Stimulated activated CD8-positive, alpha-beta memory T cell treated with anti-CD3 and anti-CD28 coated beads, Interleukin-2, amount 100 ng/mL, for 1 hour (primary cell): Measurements from ENCODE around the gene CD52.
"Not testable (repeated sequence)": the region's sequence is repeated elsewhere in the genome, so short reads cannot be mapped to it uniquely, and the experiment has no call there.

Experiments
- DNase-seq, 2 donors: peaks; one replicate each; pipeline ENCODE4 v3.0.0-alpha.2; 2020; ENCODE audit warnings: low read depth in 2 of 2

Gene CD52

GRCh38 chr1:26284597-26285347, 33.0 kb upstream of the CD52 start:
- DNase-seq: peak; percentile 82 to 95

DNA sequence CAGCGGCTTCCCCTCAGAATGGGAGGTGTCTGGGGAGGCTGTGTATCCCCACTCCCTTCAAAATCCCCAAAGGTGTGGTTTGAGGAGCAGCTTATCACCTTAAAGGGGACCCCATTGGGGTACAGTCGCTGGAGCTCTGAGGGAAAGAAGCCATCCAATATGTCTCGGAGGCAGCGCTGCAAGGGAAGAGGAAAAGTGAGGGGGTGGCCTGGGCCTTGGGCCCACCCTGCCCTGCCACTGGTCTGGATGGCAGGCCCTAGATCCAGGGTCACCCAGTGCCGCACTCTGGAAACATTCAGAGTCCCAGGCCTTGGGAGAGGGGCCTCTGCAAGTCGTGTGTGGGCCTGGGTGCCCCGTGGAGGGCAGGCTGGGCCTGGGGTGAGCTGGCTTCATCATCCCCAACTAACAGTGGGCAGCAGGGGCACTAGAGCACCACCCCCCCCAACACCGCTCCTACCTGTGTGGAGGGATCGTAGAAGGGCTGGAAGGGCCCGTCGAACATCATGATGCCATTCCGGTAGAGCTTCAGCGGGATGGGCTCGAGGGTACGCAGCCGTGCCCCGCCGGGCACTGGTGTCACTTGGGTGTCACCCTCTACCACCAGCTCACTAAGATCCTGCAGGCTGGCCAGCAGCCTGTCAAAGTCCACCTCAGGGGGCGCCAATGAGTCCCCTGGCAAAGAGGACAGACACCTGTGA, 32.2 kb upstream of the CD52 start:
- no peak for DNase-seq

DNA sequence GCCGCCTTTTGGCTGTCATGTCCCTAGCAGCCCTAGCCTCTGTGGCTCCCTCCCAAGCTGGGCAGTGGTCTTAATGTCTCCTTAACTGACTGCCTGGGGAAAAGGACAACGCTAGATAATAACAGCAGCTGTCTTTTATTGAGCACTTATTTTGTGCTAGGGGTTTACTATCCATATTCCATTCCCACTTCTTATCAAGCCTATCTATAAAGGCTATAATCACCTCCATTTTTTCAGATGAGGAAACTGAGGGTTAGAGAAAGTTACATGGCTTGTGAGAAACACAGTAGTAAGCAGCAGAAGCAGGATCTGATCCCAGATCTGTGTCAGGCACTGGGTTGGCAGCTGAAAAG, 31.7 kb upstream of the CD52 start:
- no peak for DNase-seq

GRCh38 chr1:26287033-26287711, 30.6 kb upstream of the CD52 start:
- DNase-seq: no peak

GRCh38 chr1:26287811-26288210, 29.9 kb upstream of the CD52 start:
- DNase-seq: no peak

GRCh38 chr1:26288311-26288941, 29.3 kb upstream of the CD52 start:
- no peak for DNase-seq

DNA sequence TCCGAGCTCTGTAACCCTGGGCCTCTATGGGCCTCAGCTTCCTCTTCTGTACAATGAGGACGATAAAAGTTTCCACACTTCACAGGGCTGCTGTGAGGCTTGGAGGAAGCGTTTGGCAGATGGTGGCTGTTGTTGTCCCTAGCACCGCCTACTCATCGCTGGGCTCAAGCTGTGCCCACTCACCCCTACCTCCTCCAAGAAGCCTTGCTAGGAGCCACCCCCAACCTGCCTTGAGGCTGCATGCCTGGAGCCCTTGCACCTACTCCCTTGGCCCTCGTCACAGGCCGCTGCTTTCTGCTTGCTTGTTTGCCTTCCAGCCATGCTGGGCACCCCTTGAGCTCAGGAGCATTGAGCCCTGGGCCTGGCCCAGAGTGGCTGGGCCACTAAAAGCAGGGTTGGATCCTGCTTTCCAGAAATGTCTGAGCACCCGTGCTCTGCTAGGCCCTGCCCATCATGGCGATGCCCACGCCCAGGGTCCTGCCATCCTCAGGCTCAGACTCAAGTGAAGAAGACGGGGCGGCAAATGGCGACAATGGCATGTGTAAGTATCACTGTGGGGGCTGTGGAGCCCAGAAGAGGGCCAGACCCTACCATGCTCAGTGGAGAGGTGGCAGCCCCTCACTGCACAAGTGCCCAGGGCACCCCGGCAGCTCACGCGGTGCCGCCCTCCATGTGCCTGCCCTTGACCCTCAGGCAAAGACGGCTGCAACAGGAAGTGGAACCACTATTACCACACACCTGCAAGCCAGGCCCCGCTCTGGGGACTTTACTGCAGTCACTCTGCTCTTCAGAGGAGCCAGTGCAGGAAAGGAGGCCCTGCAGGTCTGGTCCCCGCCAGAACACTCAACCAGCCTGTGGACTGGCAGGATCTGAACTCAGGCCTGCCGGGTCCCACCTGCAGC, 28.3 kb upstream of the CD52 start:
- no peak for DNase-seq

- no peak for DNase-seq
These were observed 27.5 kb upstream of the CD52 start for GRCh38 chr1:26290122-26290881.

GRCh38 chr1:26290882-26291261, 26.9 kb upstream of the CD52 start:
- DNase-seq: no peak

DNA sequence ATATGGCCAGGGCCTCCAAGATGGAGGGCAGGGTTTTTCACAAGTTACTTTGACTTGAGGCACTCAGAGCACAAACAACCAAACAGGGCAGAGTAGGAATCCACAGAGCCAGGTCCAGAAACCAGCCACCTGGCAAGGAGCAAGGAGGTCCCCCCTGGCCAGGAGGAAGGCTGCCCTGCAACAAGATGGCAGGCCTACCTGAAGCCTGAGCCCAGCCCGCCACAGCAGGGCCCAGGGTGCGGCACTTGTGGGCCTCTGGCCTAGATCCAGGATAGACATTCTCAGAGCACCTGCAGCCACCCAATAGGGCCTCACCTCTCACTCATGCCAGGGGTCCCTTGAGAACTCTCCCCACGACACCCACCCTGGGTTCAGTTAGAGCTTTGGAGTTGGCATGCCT, 26.3 kb upstream of the CD52 start:
- DNase-seq: no peak

- DNase-seq: no peak
These were observed 25.8 kb upstream of the CD52 start for GRCh38 chr1:26291939-26292338.

DNA sequence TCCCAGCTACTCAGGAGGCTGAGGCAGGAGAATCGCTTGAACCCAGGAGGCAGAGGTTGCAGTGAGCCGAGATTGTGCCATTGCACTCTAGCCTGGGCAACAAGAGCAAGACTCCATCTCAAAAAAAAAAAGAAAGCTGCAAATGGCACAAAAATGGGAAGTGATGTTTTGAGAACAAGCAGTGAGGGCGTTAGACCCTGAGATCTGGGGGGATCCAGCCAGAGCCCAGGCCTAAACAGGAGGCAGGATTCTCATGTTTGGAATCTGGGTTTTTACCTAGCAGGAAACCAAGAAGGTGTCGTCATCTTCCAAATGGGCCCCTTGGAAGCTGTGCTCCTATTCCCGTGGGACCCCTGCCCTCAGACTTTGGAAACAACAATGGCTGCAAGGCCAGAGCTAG, 25.0 kb upstream of the CD52 start:
- not testable (repeated sequence) for DNase-seq

- DNase-seq: no peak
These were observed 23.8 kb upstream of the CD52 start for GRCh38 chr1:26293911-26294463.

- DNase-seq: no peak
These were observed 22.3 kb upstream of the CD52 start for GRCh38 chr1:26295194-26296138.

DNA sequence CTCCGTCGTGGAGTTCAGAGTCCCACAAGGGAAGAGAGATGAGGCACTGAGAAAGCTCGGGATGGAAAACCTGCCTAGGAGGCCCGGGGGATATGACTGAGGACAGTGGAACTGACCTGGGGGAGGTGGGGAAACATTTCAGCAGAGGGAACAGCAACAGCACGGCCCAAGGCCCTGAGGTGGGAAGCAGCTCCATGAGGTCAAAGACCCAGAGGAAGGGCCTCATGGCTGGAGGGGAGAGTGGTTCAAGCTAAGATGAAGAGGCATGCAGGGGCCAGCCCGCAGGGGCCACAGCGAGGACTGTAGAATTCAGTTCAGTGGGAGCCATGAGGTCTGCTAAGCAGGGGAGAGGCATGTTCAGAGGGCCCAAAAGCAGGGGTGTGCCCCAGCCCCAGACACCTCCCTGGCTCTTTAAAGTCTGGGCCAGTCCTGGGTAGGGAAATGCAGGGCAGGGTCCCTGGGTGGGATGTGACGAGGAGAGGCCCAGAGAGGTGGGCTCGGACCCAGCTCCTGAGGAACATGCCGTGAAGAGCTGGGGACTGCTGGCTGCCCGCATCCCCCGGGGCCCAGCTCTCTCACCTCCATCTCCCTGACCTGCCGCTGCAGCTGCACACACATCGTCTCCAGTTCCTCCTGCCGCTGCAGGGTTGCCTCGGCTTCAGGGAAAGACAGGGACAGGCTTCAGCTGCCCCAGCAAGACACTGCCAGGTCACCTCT, 21.3 kb upstream of the CD52 start:
- no peak for DNase-seq

DNA sequence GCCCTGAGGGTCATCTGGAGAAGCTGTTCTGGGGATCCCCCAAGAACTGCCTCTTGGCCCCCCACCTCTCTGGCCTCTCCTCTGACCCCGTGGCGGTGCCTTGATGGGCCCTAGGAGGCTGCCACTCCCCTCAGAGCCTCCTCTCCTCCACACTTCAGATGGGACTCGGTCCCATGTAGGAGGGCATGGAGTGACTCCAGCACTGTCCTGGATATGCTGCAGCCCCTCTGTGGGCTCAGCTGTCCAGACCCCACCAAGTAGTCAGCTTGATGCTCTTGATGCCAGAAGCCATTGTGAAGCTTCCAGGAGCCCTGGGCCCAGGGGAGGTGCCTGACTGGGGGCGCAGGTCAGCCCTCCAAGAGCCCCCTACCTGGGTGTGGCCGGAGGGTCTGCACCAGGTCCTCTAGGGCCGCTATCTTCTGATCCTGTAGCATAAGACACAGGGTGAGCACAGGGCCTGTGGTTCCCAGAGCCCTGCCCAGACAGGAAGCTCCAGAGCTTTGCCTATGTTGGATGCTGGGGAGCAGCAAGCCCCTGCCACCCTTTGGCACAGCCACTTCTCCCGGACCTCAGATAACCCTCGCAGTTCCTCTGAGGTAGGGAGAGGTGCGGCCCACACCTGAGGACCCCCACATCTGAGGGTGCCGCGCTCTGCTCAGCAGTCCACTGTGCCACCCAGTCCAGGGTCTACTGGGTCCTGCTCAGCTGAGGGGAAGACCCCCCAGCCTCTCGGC, 20.5 kb upstream of the CD52 start:
- DNase-seq: no peak

- no peak for DNase-seq
These were observed 20.0 kb upstream of the CD52 start for GRCh38 chr1:26297791-26298124.
